ENCODE measurements around the gene GJB5. TPM values are rescaled to one million over a fixed set of nuclear protein-coding genes. Genes with fewer than 3 reads are reported as not detected.

Gene GJB5
- total RNA-seq, 1 donor from 2014 or later = not detected

DNA sequence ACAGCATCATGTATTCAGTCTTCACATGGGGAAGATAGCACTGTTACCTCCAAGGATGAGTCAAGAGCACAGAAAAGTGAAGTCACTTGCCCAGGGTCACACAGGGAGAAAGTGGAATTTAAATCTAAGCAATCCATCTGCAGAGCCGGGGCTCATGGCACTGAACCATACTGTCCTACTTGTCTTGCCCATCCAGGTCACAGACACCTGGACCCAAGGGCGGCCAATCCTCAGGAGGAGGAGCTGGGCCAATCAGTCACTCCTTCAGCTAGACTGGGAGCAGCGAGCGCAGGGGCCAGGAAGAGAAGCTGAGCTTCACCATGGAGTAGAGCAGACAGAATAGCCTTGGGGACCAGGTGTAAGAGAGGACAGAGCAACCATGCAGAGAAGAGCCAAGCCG lies 9.2 kb upstream of the GJB5 start:
- CTCF ChIA-PET = no interaction called here
- intact Hi-C loops (cut with micrococcal nuclease) = no loop called here
- no peak for DNase-seq
- Mint-ChIP-seq H3K36me3 (ENCODE audit: low read depth) (no peaks in the 10 kb centered on the region), H3K9me3 (no peaks in the 10 kb centered on the region), H3K4me1 (no peaks in the 10 kb centered on the region), H3K27me3 (peaks cover 12% of the 10 kb centered on the region), H3K27ac (no peak overlapping the region), H3K4me3 (no peak overlapping the region)
- TF ChIP-seq, protein P1, sequence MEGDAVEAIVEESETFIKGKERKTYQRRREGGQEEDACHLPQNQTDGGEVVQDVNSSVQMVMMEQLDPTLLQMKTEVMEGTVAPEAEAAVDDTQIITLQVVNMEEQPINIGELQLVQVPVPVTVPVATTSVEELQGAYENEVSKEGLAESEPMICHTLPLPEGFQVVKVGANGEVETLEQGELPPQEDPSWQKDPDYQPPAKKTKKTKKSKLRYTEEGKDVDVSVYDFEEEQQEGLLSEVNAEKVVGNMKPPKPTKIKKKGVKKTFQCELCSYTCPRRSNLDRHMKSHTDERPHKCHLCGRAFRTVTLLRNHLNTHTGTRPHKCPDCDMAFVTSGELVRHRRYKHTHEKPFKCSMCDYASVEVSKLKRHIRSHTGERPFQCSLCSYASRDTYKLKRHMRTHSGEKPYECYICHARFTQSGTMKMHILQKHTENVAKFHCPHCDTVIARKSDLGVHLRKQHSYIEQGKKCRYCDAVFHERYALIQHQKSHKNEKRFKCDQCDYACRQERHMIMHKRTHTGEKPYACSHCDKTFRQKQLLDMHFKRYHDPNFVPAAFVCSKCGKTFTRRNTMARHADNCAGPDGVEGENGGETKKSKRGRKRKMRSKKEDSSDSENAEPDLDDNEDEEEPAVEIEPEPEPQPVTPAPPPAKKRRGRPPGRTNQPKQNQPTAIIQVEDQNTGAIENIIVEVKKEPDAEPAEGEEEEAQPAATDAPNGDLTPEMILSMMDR (IDR thresholded peaks at IDR 0.05) = no peak
- POLR2A ChIA-PET = no interaction called here
- ATAC-seq (ENCODE audit: low read depth) = no peak

DNA sequence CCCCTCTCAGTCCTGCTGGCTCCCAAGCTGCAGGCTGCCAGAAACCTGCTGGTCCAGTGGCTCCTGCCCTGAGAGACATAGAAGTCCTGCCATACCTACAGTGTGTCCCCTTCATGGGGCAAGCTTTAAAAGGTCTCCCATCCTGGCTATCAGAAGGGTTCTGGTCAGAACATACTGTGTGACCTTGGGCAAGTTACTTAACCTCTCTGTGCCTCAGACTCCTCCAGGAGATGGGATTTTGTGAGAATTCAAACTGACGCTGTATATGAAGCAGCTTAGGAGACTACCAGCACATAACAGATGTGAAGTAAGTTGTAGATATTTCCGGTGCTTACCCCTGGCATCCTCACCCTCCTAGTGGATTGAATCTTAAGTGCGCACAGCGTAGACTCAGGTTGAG lies 8.7 kb upstream of the GJB5 start:
- ATAC-seq (ENCODE audit: low read depth) = no peak

DNA sequence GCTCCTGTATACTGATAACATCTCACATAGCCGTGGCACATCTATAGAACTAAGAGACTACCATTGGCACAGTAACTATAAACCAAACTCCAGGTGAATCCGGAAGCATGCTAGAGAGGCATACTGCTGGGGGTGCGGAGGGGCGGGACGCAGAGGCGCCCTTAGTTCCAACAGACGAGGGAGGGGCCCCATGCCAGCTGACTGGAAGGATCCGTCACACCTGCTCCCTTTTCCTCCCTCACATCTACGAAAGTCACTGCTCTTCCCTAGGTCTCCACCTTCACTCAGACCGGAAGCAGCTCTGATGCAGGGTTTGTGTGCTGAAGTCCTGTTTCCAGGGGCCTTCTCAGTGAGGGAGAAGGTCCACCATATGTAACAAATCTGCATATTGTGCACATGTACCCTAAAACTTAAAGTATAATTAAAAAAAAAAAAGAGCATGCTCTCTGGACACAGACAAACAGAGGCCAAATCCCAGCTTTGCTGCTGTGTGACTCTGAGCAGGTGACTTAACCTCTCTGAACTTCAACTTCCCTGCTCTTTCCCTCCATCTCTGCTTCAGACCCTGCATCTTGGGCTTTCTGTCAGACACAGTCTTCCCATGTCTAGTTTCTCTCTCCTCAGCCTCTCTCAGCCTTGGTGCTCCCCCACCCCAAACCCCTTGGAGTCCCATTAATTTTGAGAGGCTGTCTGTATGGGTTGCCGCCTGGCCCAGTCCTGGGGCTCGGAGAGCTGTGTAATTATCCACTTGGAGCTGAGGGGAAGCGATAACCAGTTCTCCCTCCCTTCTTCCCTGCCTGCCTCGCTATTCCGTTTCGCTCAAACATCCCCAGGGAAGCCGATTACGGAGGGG lies 7.8 kb upstream of the GJB5 start:
- TF ChIP-seq, protein P1 (IDR thresholded peaks at IDR 0.05) = no peak
- DNase-seq (no peak), ATAC-seq (ENCODE audit: low read depth) (no peak)
- Mint-ChIP-seq H3K27me3 (peaks cover 8% of the 10 kb centered on the region), H3K9me3 (no peaks in the 10 kb centered on the region), H3K4me1 (no peaks in the 10 kb centered on the region), H3K36me3 (ENCODE audit: low read depth) (no peaks in the 10 kb centered on the region), H3K27ac (no peak overlapping the region), H3K4me3 (no peak overlapping the region)
- POLR2A ChIA-PET = no interaction called here
- CTCF ChIA-PET = no interaction called here
- intact Hi-C loops (cut with micrococcal nuclease) = no loop called here

More for the DNA sequence above, 8.7 kb upstream of the GJB5 start:
- intact Hi-C loops (cut with micrococcal nuclease) = no loop called here
- POLR2A ChIA-PET = no interaction called here
- CTCF ChIA-PET = no interaction called here
- Mint-ChIP-seq H3K27ac (no peak overlapping the region), H3K4me1 (no peaks in the 10 kb centered on the region), H3K36me3 (ENCODE audit: low read depth) (no peaks in the 10 kb centered on the region), H3K9me3 (no peaks in the 10 kb centered on the region), H3K27me3 (peaks cover 10% of the 10 kb centered on the region), H3K4me3 (no peak overlapping the region)
- no peak for DNase-seq
- TF ChIP-seq, protein P1 (IDR thresholded peaks at IDR 0.05) = no peak

DNA sequence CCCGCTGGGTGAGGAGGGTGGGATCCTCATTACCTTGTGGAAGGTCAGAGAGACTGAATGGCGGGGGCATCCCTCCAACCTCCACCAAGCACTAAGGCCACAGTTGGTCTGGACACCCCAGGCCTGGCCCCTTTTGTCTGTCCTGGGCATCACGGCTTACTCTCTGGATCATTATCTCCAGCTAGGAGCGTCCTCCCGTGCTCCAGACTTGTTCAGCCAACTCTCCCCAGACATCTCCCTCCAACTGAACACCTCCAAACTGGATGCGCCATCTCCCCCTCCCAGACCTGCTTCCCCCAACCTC lies 7.3 kb upstream of the GJB5 start:
- Mint-ChIP-seq H3K4me3 (no peak overlapping the region), H3K4me1 (no peaks in the 10 kb centered on the region), H3K36me3 (ENCODE audit: low read depth) (no peaks in the 10 kb centered on the region), H3K27me3 (peaks cover 8% of the 10 kb centered on the region), H3K9me3 (no peaks in the 10 kb centered on the region), H3K27ac (no peak overlapping the region)
- TF ChIP-seq, protein P1 (IDR thresholded peaks at IDR 0.05) = no peak
- ChIA-PET POLR2A (no interaction called here), CTCF (no interaction called here)
- intact Hi-C loops (cut with micrococcal nuclease) = no loop called here
- ATAC-seq (ENCODE audit: low read depth) (no peak), DNase-seq (no peak)

GRCh38 chr1:34749992-34750391 lies 4.9 kb upstream of the GJB5 start:
- no peak overlapping the region for H3K4me3 Mint-ChIP-seq
- ATAC-seq (ENCODE audit: low read depth) (no peak), DNase-seq (no peak)
- TF ChIP-seq, protein P1 (IDR thresholded peaks at IDR 0.05) = no peak
- no peak overlapping the region for H3K27ac Mint-ChIP-seq
- ChIA-PET CTCF (no interaction called here), POLR2A (no interaction called here)
- intact Hi-C loops (cut with micrococcal nuclease) = no loop called here
- H3K4me1 Mint-ChIP-seq = no peaks in the 10 kb centered on the region
- no peaks in the 10 kb centered on the region for H3K9me3 Mint-ChIP-seq
- H3K27me3 Mint-ChIP-seq = peaks cover 11% of the 10 kb centered on the region
- H3K36me3 Mint-ChIP-seq (ENCODE audit: low read depth) = no peaks in the 10 kb centered on the region

Data from activated B cell treated with CpG ODN at 0.5 μM for 24 hours (primary cell).